HEK293 (cell line): Measurements from ENCODE around the gene SNCB.

Experiments
- CTCF ChIP-seq: fragments of 450-650 bp; formaldehyde crosslinking; IDR thresholded peaks from 2 replicates; pipeline ENCODE4 v1.5.1; 2016; ENCODE audit warnings: missing biosample characterization, missing genetic modification characterization
- PATZ1 ChIP-seq: fragments of 450-650 bp; formaldehyde crosslinking; IDR thresholded peaks from 2 replicates; pipeline ENCODE4 v1.5.1; 2016; ENCODE audit warnings: missing biosample characterization, missing genetic modification characterization
- ZBTB49 ChIP-seq: fragments of 450-650 bp; formaldehyde crosslinking; IDR thresholded peaks from 2 replicates; pipeline ENCODE4 v1.5.1; 2016; ENCODE audit warnings: missing biosample characterization, missing genetic modification characterization, low read depth
- ZNF146 ChIP-seq: fragments of 450-650 bp; formaldehyde crosslinking; IDR thresholded peaks from 2 replicates; pipeline ENCODE4 v1.5.1; 2016; ENCODE audit warnings: missing biosample characterization, missing genetic modification characterization
- ZNF394 ChIP-seq: fragments of 450-650 bp; formaldehyde crosslinking; IDR thresholded peaks from 2 replicates; pipeline ENCODE4 v1.5.1; 2016; ENCODE audit warnings: missing biosample characterization, missing genetic modification characterization, mild to moderate bottlenecking, moderate library complexity, borderline replicate concordance
- ZNF510 ChIP-seq: fragments of 450-650 bp; formaldehyde crosslinking; IDR thresholded peaks from 2 replicates; pipeline ENCODE4 v1.5.1; 2018; ENCODE audit warnings: mild to moderate bottlenecking, missing genetic modification characterization, missing biosample characterization; ENCODE audit not compliant: insufficient replicate concordance
- ZNF654 ChIP-seq: fragments of 450-650 bp; formaldehyde crosslinking; IDR thresholded peaks from 2 replicates; pipeline ENCODE4 v1.5.1; 2016; ENCODE audit warnings: low read depth, missing biosample characterization, missing genetic modification characterization
- ZNF830 ChIP-seq: fragments of 450-650 bp; IDR thresholded peaks from 2 replicates; pipeline ENCODE4 v1.5.0; 2018; ENCODE audit warnings: missing biosample characterization, missing genetic modification characterization, low read depth, mild to moderate bottlenecking, moderate library complexity

GRCh38 chr5:176658817-176659511, 28.6 kb upstream of the SNCB start:
- TF ChIP-seq ZNF394 (tag by site-specific recombination) (no peak), ZNF654 (tag by site-specific recombination) (no peak), ZNF830 (tag by site-specific recombination) (no peak), CTCF (tag by site-specific recombination) (no peak), ZBTB49 (tag by site-specific recombination) (no peak), PATZ1 (tag by site-specific recombination) (no peak), ZNF146 (tag by site-specific recombination) (no peak), ZNF510 (tag by site-specific recombination) (no peak)
